Esophagus squamous epithelium (tissue), 5 donors: Measurements from ENCODE around the gene FAM187B. TPM values are rescaled to one million over a fixed set of nuclear protein-coding genes. Genes with fewer than 3 reads are reported as not detected.

ENCODE experiments used
- DNase-seq: peaks from one replicate; lab custom pipeline; 2025; lab: John Stamatoyannopoulos, UW
- H3K27ac ChIP-seq, 4 donors: fragments of 200-600 bp; sonication (generic); one replicate each; pipeline ENCODE4 v1.5.1; 2016 to 2019; ENCODE audit warnings: mild to moderate bottlenecking in 1 of 4
- H3K27me3 ChIP-seq, 4 donors: fragments of 200-600 bp; sonication (generic); 1 replicate in 3 of 4; 2 replicates in 1 of 4; pipeline versions ENCODE4 v1.5.1 to v1.6.0; 2017 to 2021; ENCODE audit warnings: antibody characterized with exemption in 1 of 4
- H3K36me3 ChIP-seq, 3 donors: fragments of 200-600 bp; sonication (generic); one replicate each; pipeline ENCODE4 v1.5.1; 2016 to 2019
- H3K4me1 ChIP-seq, 3 donors: fragments of 200-600 bp; sonication (generic); one replicate each; pipeline ENCODE4 v1.5.1; 2017 to 2019
- H3K4me3 ChIP-seq, 4 donors: fragments of 200-600 bp; sonication (generic); 1 replicate in 3 of 4; 2 replicates in 1 of 4; pipeline ENCODE4 v1.5.1; 2016 to 2019; ENCODE audit warnings: mild to moderate bottlenecking in 2 of 4, moderate library complexity in 1 of 4
- H3K9me3 ChIP-seq, 3 donors: fragments of 200-600 bp; sonication (generic); one replicate each; pipeline ENCODE4 v1.5.1; 2016 to 2019
- CTCF ChIP-seq, 6 experiments: fragments of 450-650 bp in 4 of 6; fragments of 200-600 bp in 2 of 6; sonication (generic) in 2 of 6; IDR thresholded peaks; one replicate each; pipeline ENCODE4 v1.5.1; 2016 to 2019; ENCODE audit warnings: antibody characterized with exemption in 6 of 6, mild to moderate bottlenecking in 4 of 6, moderate library complexity in 4 of 6
- POLR2A ChIP-seq, 4 donors: fragments of 450-650 bp; IDR thresholded peaks; one replicate each; pipeline ENCODE4 v1.6.1; 2017; ENCODE audit warnings: antibody characterized with exemption in 4 of 4, mild to moderate bottlenecking in 4 of 4, moderate library complexity in 3 of 4
- WGBS, 2 donors: methylation state at CpG; one replicate each; pipeline ENCODE4 v1.1.5; 2018; 5-methylcytosine and 5-hydroxymethylcytosine counted together
- intact Hi-C: fragments of 100-400 bp; cut with DNase I; formaldehyde crosslinking; loops from one replicate; pipeline ENCODE4 v1.15.0; 2022
- total RNA-seq, 4 donors: library from RNA; depleted of rRNA; stranded (reverse); fragments of >200 nt; gene quantifications; one replicate each; pipeline ENCODE4 v1.1.0, GENCODE V29; 2016
- donor health status: DM: yes; HTN: yes; CAD: no.

The FAM187B gene
- total RNA-seq, 4 donors from 2014 or later: not detected

- 57 to 64% methylated on average over 6 to 7 of the region's 8 CpGs for WGBS, 2 donors
- H3K27ac ChIP-seq: no peak overlapping the region
- DNase-seq: no peak
- no peaks in the 10 kb centered on the region for H3K36me3 ChIP-seq
- intact Hi-C loops: no loop called here
- no peaks in the 10 kb centered on the region for H3K27me3 ChIP-seq
- no peak overlapping the region for H3K4me3 ChIP-seq
- TF ChIP-seq POLR2A (IDR thresholded peaks at IDR 0.05) (no peak), CTCF (IDR thresholded peaks at IDR 0.05) (no peak)
- H3K4me1 ChIP-seq: peaks cover 14 to 41% (median 20%) of the 10 kb centered on the region in 3 donors
- H3K9me3 ChIP-seq: peaks cover 0 to 6% (median 0%) of the 10 kb centered on the region in 3 donors
These were observed 12.3 kb downstream of the FAM187B start for GRCh38 chr19:35216016-35216832.

- 65 to 76% methylated on average over 7 of the region's 7 CpGs for WGBS, 2 donors
- Histone ChIP-seq H3K27ac (peak overlapping the region in 3 of 4 donors; percentile 74 to 93 (median 85)), H3K36me3 (no peaks in the 10 kb centered on the region), H3K27me3 (no peaks in the 10 kb centered on the region), H3K9me3 (peaks cover 0 to 6% (median 0%) of the 10 kb centered on the region in 3 donors), H3K4me1 (peaks cover 14 to 46% (median 20%) of the 10 kb centered on the region in 3 donors), H3K4me3 (no peak overlapping the region)
- intact Hi-C loops: no loop called here
- DNase-seq: no peak
- TF ChIP-seq POLR2A (IDR thresholded peaks at IDR 0.05): no peak
- TF ChIP-seq CTCF (IDR thresholded peaks at IDR 0.05): no peak
These were observed 13.6 kb downstream of the FAM187B start for GRCh38 chr19:35214766-35215422.

- TF ChIP-seq CTCF (IDR thresholded peaks at IDR 0.05) (no peak), POLR2A (IDR thresholded peaks at IDR 0.05) (peak in 1 of 4 donors; percentile 60)
- peaks cover 14 to 46% (median 20%) of the 10 kb centered on the region in 3 donors for H3K4me1 ChIP-seq
- intact Hi-C loops: no loop called here
These were observed 14.6 kb downstream of the FAM187B start for GRCh38 chr19:35213663-35214632.

GRCh38 chr19:35212241-35212640 is 16.3 kb downstream of the FAM187B start:
- H3K4me3 ChIP-seq: no peak overlapping the region
- no peaks in the 10 kb centered on the region for H3K36me3 ChIP-seq
- peaks cover 0 to 6% (median 0%) of the 10 kb centered on the region in 3 donors for H3K9me3 ChIP-seq
- intact Hi-C loops: no loop called here
- 66 to 81% methylated on average over 5 to 6 of the region's 7 CpGs for WGBS, 2 donors
- DNase-seq: no peak
- H3K27ac ChIP-seq: peak overlapping the region; percentile 62 to 85 (median 76)
- no peak for TF ChIP-seq POLR2A (IDR thresholded peaks at IDR 0.05)
- TF ChIP-seq CTCF (IDR thresholded peaks at IDR 0.05): no peak
- peaks cover 14 to 46% (median 20%) of the 10 kb centered on the region in 3 donors for H3K4me1 ChIP-seq
- no peaks in the 10 kb centered on the region for H3K27me3 ChIP-seq

More at GRCh38 chr19:35213663-35214632, 14.6 kb downstream of the FAM187B start:
- no peaks in the 10 kb centered on the region for H3K36me3 ChIP-seq
- WGBS, 2 donors: 16 to 22% methylated on average over 15 to 18 of the region's 21 CpGs
- peak overlapping the region; percentile 60 to 93 (median 80) for H3K27ac ChIP-seq
- H3K4me3 ChIP-seq: peak overlapping the region in 1 of 4 donors; percentile 28
- DNase-seq: peak; percentile 70
- no peaks in the 10 kb centered on the region for H3K27me3 ChIP-seq
- peaks cover 0 to 6% (median 0%) of the 10 kb centered on the region in 3 donors for H3K9me3 ChIP-seq
